SK-N-SH (cell line): Measurements from ENCODE around the gene C16orf78. TPM values are rescaled to one million over a fixed set of nuclear protein-coding genes. Genes with fewer than 3 reads are reported as not detected.

ENCODE experiments used
- CTCF ChIA-PET: fragments of 300-600, 350-600 bp; formaldehyde crosslinking; extraction: SDS; loops from one replicate; lab custom pipeline; 2021; lab: Yijun Ruan, JAX
- POLR2A ChIA-PET: fragments of 350-600 bp; sonication (Branson Sonifier 250); formaldehyde crosslinking; extraction: SDS; loops from one replicate; lab custom pipeline; 2020; ENCODE audit warnings: antibody characterized with exemption, inconsistent platforms; lab: Yijun Ruan, JAX
- DNase-seq: peaks from one replicate; pipeline ENCODE4 v3.0.0; 2012
- H2AFZ ChIP-seq: fragments of 200-600 bp; sonication (generic); 2 replicates; pipeline ENCODE4 v1.8.1; 2016; ENCODE audit warnings: antibody characterized with exemption, mild to moderate bottlenecking, low read depth
- H3F3A ChIP-seq: fragments of 200-600 bp; sonication (generic); replicated peaks from 2 replicates; pipeline ENCODE3; 2016; ENCODE audit warnings: antibody characterized with exemption, mild to moderate bottlenecking; ENCODE audit not compliant: insufficient read depth
- H3K27ac ChIP-seq, 2 experiments: fragments of 200-500 bp in 1 of 2; fragments of 200-600 bp in 1 of 2; sonication (Bioruptor generic) in 1 of 2; sonication (generic), shearing (Covaris generic) in 1 of 2; 2 replicates each; pipeline versions ENCODE4 v1.5.1 to v1.6.1; 2014 to 2016; ENCODE audit warnings: low read depth in 2 of 2, inconsistent platforms in 1 of 2, low read length in 1 of 2, mild to moderate bottlenecking in 1 of 2, mixed read lengths in 1 of 2
- H3K27me3 ChIP-seq: fragments of 200-600 bp; sonication (generic), shearing (Covaris generic); 2 replicates; pipeline ENCODE4 v1.6.1; 2016; ENCODE audit warnings: mixed run types; ENCODE audit not compliant: insufficient read depth
- H3K36me3 ChIP-seq, 2 experiments: fragments of 200-500 bp in 1 of 2; fragments of 200-600 bp in 1 of 2; sonication (Bioruptor generic) in 1 of 2; sonication (generic) in 1 of 2; replicated peaks in 1 of 2; 2 replicates each; pipeline versions ENCODE3 to v1.5.1; 2014 to 2016; ENCODE audit warnings: low read length in 1 of 2, mild to moderate bottlenecking in 1 of 2; ENCODE audit not compliant: insufficient read depth in 2 of 2, control insufficient read depth in 1 of 2
- H3K4me1 ChIP-seq, 2 experiments: fragments of 200-500 bp in 1 of 2; fragments of 200-600 bp in 1 of 2; sonication (Bioruptor generic) in 1 of 2; sonication (generic), shearing (Covaris generic) in 1 of 2; 2 replicates each; pipeline versions ENCODE4 v1.5.1 to v1.6.1; 2014 to 2016; ENCODE audit warnings: low read depth in 1 of 2, low read length in 1 of 2, mixed run types in 1 of 2; ENCODE audit not compliant: insufficient read depth in 2 of 2, control insufficient read depth in 1 of 2
- H3K4me2 ChIP-seq: fragments of 200-600 bp; sonication (generic), shearing (Covaris generic); 2 replicates; pipeline ENCODE4 v1.6.1; 2017; ENCODE audit warnings: mixed run types
- H3K4me3 ChIP-seq, 2 experiments: fragments of 200-500 bp in 1 of 2; fragments of 200-600 bp in 1 of 2; sonication (Bioruptor generic) in 1 of 2; sonication (generic), shearing (Covaris generic) in 1 of 2; 2 replicates each; pipeline versions ENCODE4 v1.5.1 to v1.8.1; 2014 to 2016; ENCODE audit warnings: low read depth in 2 of 2, inconsistent platforms in 1 of 2, low read length in 1 of 2, mild to moderate bottlenecking in 1 of 2, mixed read lengths in 1 of 2, moderate library complexity in 1 of 2
- H3K79me2 ChIP-seq: fragments of 200-600 bp; sonication (generic); 2 replicates; pipeline ENCODE4 v1.8.1; 2017; ENCODE audit warnings: mild to moderate bottlenecking; ENCODE audit not compliant: insufficient read depth
- H3K9ac ChIP-seq: fragments of 200-600 bp; sonication (generic); 2 replicates; pipeline ENCODE4 v1.6.1; 2017; ENCODE audit warnings: mixed run types
- H3K9me2 ChIP-seq: fragments of 200-600 bp; sonication (generic); 2 replicates; pipeline ENCODE4 v1.6.1; 2017; ENCODE audit warnings: mixed run types
- H3K9me3 ChIP-seq: fragments of 200-600 bp; sonication (generic); 2 replicates; pipeline ENCODE4 v1.6.1; 2017; ENCODE audit warnings: mixed run types, mild to moderate bottlenecking, moderate library complexity
- H4K20me1 ChIP-seq: fragments of 200-600 bp; sonication (generic); 2 replicates; pipeline ENCODE4 v1.6.1; 2017; ENCODE audit warnings: mild to moderate bottlenecking, mixed run types; ENCODE audit not compliant: insufficient read depth
- GATA2 ChIP-seq: sonication (generic); formaldehyde crosslinking; IDR thresholded peaks from 2 replicates; pipeline ENCODE4 v1.5.0; 2020; ENCODE audit warnings: mild to moderate bottlenecking, missing genetic modification reagents
- IRF3 ChIP-seq: fragments of 150-350 bp; IDR thresholded peaks from 2 replicates; pipeline ENCODE4 v1.6.1; 2016; ENCODE audit warnings: mild to moderate bottlenecking, low read depth, low read length
- MXI1 ChIP-seq: IDR thresholded peaks from 2 replicates; pipeline ENCODE4 v1.6.1; 2012; ENCODE audit warnings: mild to moderate bottlenecking, low read depth, low read length, improper control_type of control experiment
- NFIC ChIP-seq: IDR thresholded peaks from 2 replicates; pipeline ENCODE4 v1.4.0; 2012; ENCODE audit warnings: borderline replicate concordance
- PBX3 ChIP-seq: IDR thresholded peaks from 2 replicates; pipeline ENCODE4; 2012
- POLR2AphosphoS5 ChIP-seq: IDR thresholded peaks from 2 replicates; pipeline ENCODE4 v1.6.1; 2012; ENCODE audit warnings: low read depth, low read length
- TEAD4 ChIP-seq: IDR thresholded peaks from 2 replicates; pipeline ENCODE4 v1.4.0; 2012; ENCODE audit warnings: mild to moderate bottlenecking, borderline replicate concordance; ENCODE audit not compliant: insufficient read depth
- YY1 ChIP-seq: IDR thresholded peaks from 2 replicates; pipeline ENCODE4 v1.4.0; 2012; ENCODE audit warnings: low read depth, mild to moderate bottlenecking
- WGBS: methylation state at CpG from one replicate; pipeline ENCODE4 v1.1.6; 2017; ENCODE audit warnings: low lambda C conversion rate; 5-methylcytosine and 5-hydroxymethylcytosine counted together
- polyA plus RNA-seq, 3 experiments: library from polyadenylated mRNA; depleted of rRNA; stranded (reverse); fragments of >200 nt; gene quantifications; 2 replicates each; pipeline ENCODE4 v1.2.3, GENCODE V29; 2012

Gene C16orf78
- polyA plus RNA-seq, 1 of the 3 experiments (the other 2 are of a cell fraction): not detected

GRCh38 chr16:49396206-49396720 is 22.7 kb downstream of the C16orf78 start:
- H3K36me3 ChIP-seq: no peaks in the 10 kb centered on the region
- 24% methylated on average over 12 of the region's 12 CpGs for WGBS
- DNase-seq: no peak
- POLR2A ChIA-PET: no interaction called here
- H3K9me3 ChIP-seq: no peaks in the 10 kb centered on the region
- H3K79me2 ChIP-seq: no peaks in the 10 kb centered on the region
- H3K27me3 ChIP-seq: no peaks in the 10 kb centered on the region
- no peak overlapping the region for H2AFZ ChIP-seq
- no peaks in the 10 kb centered on the region for H3K4me1 ChIP-seq
- H3K9me2 ChIP-seq: no peaks in the 10 kb centered on the region
- no peak overlapping the region for H3K9ac ChIP-seq
- CTCF ChIA-PET: interaction anchor here (0.7 to 1.1 kb wide), 2 partner anchors 9 to 11 kb away, joined by 3 to 4 read pairs; no protein-coding TSS in a partner anchor
- no peak overlapping the region for H3K4me2 ChIP-seq
- H3K4me3 ChIP-seq: no peak overlapping the region
- no peaks in the 10 kb centered on the region for H3F3A ChIP-seq
- no peak overlapping the region for H3K27ac ChIP-seq
- H4K20me1 ChIP-seq: no peaks in the 10 kb centered on the region
- TF ChIP-seq MXI1 (no peak), TEAD4 (no peak), POLR2AphosphoS5 (no peak), IRF3 (no peak), NFIC (no peak)
- TF ChIP-seq, all 33 proteins: peak for 0

- Histone ChIP-seq H3K9me2 (no peaks in the 10 kb centered on the region), H3K4me3 (no peak overlapping the region), H3F3A (no peaks in the 10 kb centered on the region), H3K9me3 (no peaks in the 10 kb centered on the region), H3K4me1 (no peaks in the 10 kb centered on the region), H3K27me3 (no peaks in the 10 kb centered on the region), H2AFZ (no peak overlapping the region), H3K36me3 (no peaks in the 10 kb centered on the region), H3K79me2 (no peaks in the 10 kb centered on the region), H3K4me2 (no peak overlapping the region), H4K20me1 (no peaks in the 10 kb centered on the region), H3K9ac (no peak overlapping the region), H3K27ac (no peak overlapping the region)
- ChIA-PET POLR2A (no interaction called here), CTCF (interaction anchor here (0.9 to 3.0 kb wide), 3 partner anchors 9 to 33 kb away, joined by 3 to 15 read pairs (median 5); no protein-coding TSS in a partner anchor)
- 51% methylated on average over 6 of the region's 6 CpGs for WGBS
- TF ChIP-seq PBX3 (no peak), GATA2 (no peak), YY1 (no peak), TEAD4 (no peak)
- DNase-seq: no peak
Measured at GRCh38 chr16:49398761-49399160, 25.2 kb downstream of the C16orf78 start.
